GM12872 (cell line): Measurements from ENCODE around the gene PHOSPHO1.

Experiments
- TF ChIP-seq, protein P1 (sequence below): IDR thresholded peaks from 3 replicates; pipeline ENCODE4 v1.5.1; 2011; ENCODE audit warnings: low read depth, mild to moderate bottlenecking, low read length, moderate library complexity; ENCODE audit not compliant: insufficient read depth

The PHOSPHO1 gene

GRCh38 chr17:49249890-49250522 lies 19.4 kb upstream of the PHOSPHO1 start:
- TF ChIP-seq, protein P1, sequence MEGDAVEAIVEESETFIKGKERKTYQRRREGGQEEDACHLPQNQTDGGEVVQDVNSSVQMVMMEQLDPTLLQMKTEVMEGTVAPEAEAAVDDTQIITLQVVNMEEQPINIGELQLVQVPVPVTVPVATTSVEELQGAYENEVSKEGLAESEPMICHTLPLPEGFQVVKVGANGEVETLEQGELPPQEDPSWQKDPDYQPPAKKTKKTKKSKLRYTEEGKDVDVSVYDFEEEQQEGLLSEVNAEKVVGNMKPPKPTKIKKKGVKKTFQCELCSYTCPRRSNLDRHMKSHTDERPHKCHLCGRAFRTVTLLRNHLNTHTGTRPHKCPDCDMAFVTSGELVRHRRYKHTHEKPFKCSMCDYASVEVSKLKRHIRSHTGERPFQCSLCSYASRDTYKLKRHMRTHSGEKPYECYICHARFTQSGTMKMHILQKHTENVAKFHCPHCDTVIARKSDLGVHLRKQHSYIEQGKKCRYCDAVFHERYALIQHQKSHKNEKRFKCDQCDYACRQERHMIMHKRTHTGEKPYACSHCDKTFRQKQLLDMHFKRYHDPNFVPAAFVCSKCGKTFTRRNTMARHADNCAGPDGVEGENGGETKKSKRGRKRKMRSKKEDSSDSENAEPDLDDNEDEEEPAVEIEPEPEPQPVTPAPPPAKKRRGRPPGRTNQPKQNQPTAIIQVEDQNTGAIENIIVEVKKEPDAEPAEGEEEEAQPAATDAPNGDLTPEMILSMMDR = no peak

DNA sequence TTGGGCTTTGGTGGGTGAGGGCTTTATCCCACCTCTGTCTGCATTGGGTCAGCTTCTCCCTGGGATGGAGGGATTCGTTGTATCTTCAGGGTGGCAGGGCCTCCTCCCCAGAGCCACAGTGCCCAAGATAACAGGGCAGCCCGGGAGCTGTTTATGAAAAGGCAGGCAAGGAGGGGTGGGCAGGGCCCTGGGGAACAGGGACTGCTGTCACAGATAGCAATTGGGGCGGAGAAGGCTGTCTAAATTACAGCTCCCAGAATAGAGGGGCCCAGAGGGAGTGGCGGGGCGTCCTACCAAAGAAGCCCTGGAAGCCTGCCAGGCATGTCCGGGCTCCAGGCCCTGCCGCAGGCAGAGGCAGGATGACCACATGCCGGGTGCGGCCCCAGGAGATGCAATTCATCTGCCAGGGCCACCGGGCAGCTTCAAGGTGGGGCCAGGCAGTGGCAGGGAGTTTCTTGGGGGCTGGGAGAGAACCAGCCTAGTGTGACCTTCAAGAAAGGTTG lies 18.8 kb upstream of the PHOSPHO1 start:
- TF ChIP-seq, protein P1 = no peak

DNA sequence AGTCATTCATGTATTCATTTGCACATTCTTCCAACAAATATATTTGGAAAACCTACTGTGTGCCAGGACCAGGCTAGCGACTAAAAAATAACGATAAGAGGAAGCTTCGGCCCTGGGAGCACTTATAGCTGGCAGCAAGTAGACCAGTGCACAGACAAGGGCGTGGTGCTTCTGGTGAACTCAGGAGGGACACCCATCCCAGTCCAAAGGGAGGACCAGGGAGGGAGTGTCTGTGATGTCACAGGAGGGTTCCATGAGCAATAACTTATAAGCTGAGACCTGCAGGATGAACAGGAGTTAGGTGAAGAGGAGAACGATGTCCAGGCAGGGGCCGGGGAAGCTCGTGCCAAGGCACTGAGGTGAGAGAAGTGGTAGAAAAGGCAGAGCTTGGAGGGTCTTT lies 17.4 kb upstream of the PHOSPHO1 start:
- TF ChIP-seq, protein P1 = no peak

- TF ChIP-seq, protein P1 = no peak
Measured at GRCh38 chr17:49244839-49245238, 14.3 kb upstream of the PHOSPHO1 start.

- TF ChIP-seq, protein P1 = no peak
Measured at GRCh38 chr17:49242813-49243212, 12.2 kb upstream of the PHOSPHO1 start.

DNA sequence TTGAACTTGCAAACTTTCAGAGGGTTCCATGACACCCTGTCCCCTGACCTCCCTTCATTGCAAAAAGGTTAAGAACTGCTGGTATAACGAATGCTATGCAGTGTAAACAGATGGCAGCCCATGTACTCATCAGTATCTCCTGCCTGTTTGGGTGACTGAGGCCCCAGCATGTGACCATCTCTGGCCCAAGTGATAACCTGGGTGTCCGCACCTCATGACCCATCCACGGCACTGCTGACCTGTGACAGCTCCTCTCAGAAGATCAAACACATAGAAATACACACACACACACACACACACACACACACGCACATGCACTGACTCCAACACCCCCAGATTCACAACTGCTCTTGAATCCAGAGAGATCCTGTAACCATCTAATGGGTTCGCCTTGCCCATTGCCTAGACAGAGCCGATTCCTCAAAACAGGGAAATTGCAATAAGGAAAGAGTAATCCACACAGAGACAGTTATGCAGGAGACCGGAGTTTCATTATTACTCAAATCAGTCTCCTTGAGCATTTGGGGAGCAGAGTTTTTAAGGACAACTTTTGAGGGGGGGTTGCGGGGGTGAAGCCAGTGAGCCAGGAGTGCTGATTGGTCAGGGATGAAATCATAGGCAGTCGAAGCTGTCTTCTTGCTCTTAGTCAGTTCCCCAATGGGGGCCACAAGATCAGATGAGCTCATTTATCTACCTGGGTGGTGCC lies 11.3 kb upstream of the PHOSPHO1 start:
- TF ChIP-seq, protein P1 = no peak

DNA sequence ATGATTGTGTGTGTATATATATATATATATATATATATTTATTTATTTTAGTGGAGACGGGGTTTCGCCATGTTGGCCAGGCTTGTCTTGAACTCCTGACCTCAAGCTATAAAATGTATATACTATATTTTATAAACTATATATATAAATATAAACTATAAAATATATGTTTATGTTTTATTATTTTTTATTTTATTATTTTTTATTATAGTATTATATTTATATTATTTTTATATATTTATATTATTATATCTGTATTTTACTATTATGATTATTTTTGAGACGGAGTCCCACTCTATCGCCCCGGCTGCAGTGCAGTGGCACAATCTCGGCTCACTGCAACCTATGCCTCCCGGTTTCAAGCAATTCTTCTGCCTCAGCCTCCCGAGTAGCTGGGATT lies 10.5 kb upstream of the PHOSPHO1 start:
- TF ChIP-seq, protein P1 = no peak
